Measurements from ENCODE around the gene DGKH.

- TF ChIP-seq CTCF (conservative IDR thresholded peaks at IDR 0.05): no peak
- no peak for TF ChIP-seq EZH2 (IDR thresholded peaks at IDR 0.05; ENCODE audit: low read depth)
These were observed 167.9 kb downstream of the DGKH start for GRCh38 chr13:42216422-42216735.

Measured in PC-9 (cell line).